SK-N-MC (cell line): ENCODE data around the gene SMAD6.

ENCODE experiments used
- DNase-seq: peaks from one replicate; pipeline ENCODE4 v3.0.0-alpha.2; 2011; ENCODE audit warnings: low read depth, low spot score
- H3K27ac ChIP-seq: fragments of 200-600 bp; sonication (generic); 2 replicates; pipeline ENCODE4 v1.5.1; 2016; ENCODE audit warnings: mixed run types
- H3K36me3 ChIP-seq: fragments of 200-600 bp; sonication (generic); 2 replicates; pipeline ENCODE4 v1.6.1; 2017; ENCODE audit warnings: antibody characterized with exemption, low read length, mixed read lengths; ENCODE audit not compliant: insufficient read depth
- H3K4me3 ChIP-seq: fragments of 200-600 bp; sonication (generic); 2 replicates; pipeline ENCODE4 v1.5.1; 2016
- H3K9ac ChIP-seq: fragments of 200-600 bp; sonication (generic); 2 replicates; pipeline ENCODE4 v1.8.0; 2017; ENCODE audit warnings: mixed run types, mixed read lengths; ENCODE audit not compliant: insufficient read length
- H3K9me3 ChIP-seq: fragments of 200-600 bp; sonication (generic); 2 replicates; pipeline ENCODE4 v1.6.1; 2017; ENCODE audit warnings: low read depth, mild to moderate bottlenecking, antibody characterized with exemption, low read length, moderate library complexity, mixed read lengths
- EZH2 ChIP-seq: fragments of 200-600 bp; sonication (generic); IDR thresholded peaks from one replicate; pipeline ENCODE4 v1.6.1; 2017; ENCODE audit warnings: antibody characterized with exemption
- FOXP2 ChIP-seq: optimal IDR thresholded peaks from 2 replicates; pipeline ENCODE3; 2011; ENCODE audit warnings: mild to moderate bottlenecking, moderate library complexity; ENCODE audit not compliant: insufficient read depth; ENCODE audit errors: extremely low read length, control extremely low read depth
- POLR2AphosphoS5 ChIP-seq: IDR thresholded peaks from 2 replicates; pipeline ENCODE4 v1.6.1; 2012; ENCODE audit warnings: mild to moderate bottlenecking, low read depth, low read length, borderline replicate concordance

Gene SMAD6

DNA sequence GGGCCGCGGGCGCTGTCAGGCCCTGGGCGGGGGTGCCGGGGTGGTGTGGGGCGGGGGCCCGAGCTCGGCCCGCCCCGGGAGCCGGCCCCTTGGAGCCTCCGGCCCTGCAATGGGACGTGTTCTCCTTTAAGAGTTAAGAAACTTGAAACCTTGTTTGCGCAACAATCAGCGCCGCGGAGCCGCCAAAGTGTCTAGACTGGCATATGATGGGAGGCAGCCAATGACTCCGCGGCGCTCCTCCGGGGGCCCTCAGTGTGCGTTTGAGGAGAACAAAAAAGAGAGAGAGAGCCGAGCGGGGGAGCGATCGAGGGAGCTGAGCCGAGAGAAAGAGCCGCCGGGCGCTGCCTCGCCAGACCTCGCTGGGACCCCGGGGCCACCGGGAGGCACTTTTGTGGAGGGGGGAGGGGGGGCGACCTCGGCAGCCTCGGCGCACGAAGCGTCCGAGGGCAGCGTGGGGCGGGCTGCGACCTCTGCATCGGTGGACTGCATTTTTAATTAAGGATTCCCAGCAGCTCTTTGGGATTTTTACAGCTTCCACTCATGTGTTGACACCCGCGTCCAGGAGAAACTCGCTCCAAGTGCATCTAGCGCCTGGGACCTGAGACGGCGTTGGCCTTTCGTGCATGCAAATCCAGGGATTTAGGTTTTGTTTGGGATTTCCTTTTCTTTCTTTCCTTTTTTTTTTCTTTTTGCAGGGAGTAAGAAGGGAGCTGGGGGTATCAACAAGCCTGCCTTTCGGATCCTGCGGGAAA is at the start of gene SMAD6:
TSS of gene SMAD6 (plus strand) at position 202 of the 752 bp plus-strand sequence. CDS start 1,023 bp downstream, outside the sequence.
- DNase-seq, result peak; percentile 99
- Histone ChIP-seq H3K27ac (peak within 1 kb of the TSS; percentile 93), H3K4me3 (peak within 1 kb of the TSS; percentile 97), H3K9me3 (no peaks in the 10 kb centered on the region), H3K9ac (peak within 1 kb of the TSS; percentile 87), H3K36me3 (no peaks in the 10 kb centered on the region)
- peak; percentile 96 for TF ChIP-seq POLR2AphosphoS5
- no peak for TF ChIP-seq EZH2

DNA sequence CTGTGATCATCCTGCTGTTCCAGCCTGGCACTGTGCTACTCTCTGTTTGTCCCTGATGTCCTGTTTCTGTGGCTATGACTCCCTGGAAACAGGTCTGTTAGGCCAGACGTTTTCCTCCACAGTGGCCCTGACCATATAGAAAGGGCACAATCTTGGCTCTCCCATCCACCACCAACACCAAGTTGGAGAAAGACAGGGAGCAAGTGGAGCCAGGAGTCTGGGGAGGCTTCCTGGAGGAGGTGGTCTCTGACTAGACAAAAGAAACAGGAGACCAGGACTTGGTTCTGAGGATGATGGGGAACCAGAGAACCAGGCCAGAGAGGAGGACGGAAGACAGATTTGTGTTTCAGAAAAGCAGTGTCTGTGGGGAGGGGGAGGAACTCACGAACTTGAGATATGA is 49.2 kb upstream of the SMAD6 start:
- Histone ChIP-seq H3K27ac (no peak overlapping the region), H3K4me3 (no peak overlapping the region), H3K9me3 (no peaks in the 10 kb centered on the region), H3K36me3 (no peaks in the 10 kb centered on the region), H3K9ac (no peak overlapping the region)
- DNase-seq, result no peak
- TF ChIP-seq POLR2AphosphoS5 (no peak), EZH2 (no peak), FOXP2 (no peak)

- DNase-seq, result no peak
- Histone ChIP-seq H3K27ac (no peak overlapping the region), H3K9me3 (no peaks in the 10 kb centered on the region), H3K36me3 (no peaks in the 10 kb centered on the region), H3K9ac (no peak overlapping the region), H3K4me3 (no peak overlapping the region)
- TF ChIP-seq FOXP2, result no peak
- no peak for TF ChIP-seq POLR2AphosphoS5
- no peak for TF ChIP-seq EZH2
These were observed 48.6 kb upstream of the SMAD6 start for GRCh38 chr15:66653398-66653797.

GRCh38 chr15:66653852-66654251 is 48.2 kb upstream of the SMAD6 start:
- H3K9ac ChIP-seq, result no peak overlapping the region
- no peaks in the 10 kb centered on the region for H3K9me3 ChIP-seq
- TF ChIP-seq FOXP2, result no peak
- no peak for TF ChIP-seq EZH2
- TF ChIP-seq POLR2AphosphoS5, result no peak
- no peak overlapping the region for H3K4me3 ChIP-seq
- H3K27ac ChIP-seq, result 0 out of 2 replicates have a peak overlapping the region, but pooled peaks have one; percentile 10
- H3K36me3 ChIP-seq, result no peaks in the 10 kb centered on the region
- no peak for DNase-seq

- DNase-seq, result no peak
- 0 out of 2 replicates have a peak overlapping the region, but pooled peaks have one; percentile 10 for H3K27ac ChIP-seq
- TF ChIP-seq POLR2AphosphoS5, result no peak
- TF ChIP-seq FOXP2, result no peak
- no peak for TF ChIP-seq EZH2
- no peak overlapping the region for H3K4me3 ChIP-seq
- no peak overlapping the region for H3K9ac ChIP-seq
- H3K9me3 ChIP-seq, result no peaks in the 10 kb centered on the region
- no peaks in the 10 kb centered on the region for H3K36me3 ChIP-seq
These were observed 47.7 kb upstream of the SMAD6 start for GRCh38 chr15:66654361-66654738.

DNA sequence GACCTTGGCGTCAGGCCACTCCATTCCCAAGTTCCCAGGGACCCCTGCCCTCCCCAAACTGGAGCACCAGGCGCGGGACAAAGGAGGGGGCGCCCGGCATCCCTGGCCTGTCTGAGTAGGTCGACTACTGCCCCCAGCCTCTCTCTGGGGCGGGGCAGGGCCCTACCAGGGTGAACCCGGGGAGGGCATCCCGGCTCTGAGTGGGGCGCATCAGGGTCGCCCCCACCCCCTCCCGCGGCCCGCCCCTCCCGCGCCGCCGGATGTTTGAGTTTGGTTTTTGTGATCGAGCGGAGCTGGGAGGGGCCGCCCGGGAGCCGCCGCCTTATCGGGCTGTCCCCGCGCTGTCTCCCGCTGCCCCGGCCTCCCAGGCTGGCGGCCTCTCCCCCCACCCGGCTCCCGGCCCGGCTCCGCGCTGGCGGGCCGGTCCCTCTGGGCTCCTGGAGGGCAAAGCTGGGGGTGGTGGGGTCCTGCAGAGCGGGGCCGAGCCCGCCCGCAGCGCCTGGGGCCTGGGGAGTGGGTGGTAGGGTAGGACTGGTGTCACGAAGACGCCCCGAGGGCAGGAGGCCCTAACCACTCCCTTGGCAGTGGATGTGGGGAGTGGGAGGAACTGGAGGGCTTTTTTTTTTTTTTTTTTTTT is 47.2 kb upstream of the SMAD6 start:
- H3K27ac ChIP-seq, result peak overlapping the region; percentile 46; the same call in 1 of the 2 replicates
- H3K9ac ChIP-seq, result no peak overlapping the region
- no peaks in the 10 kb centered on the region for H3K36me3 ChIP-seq
- DNase-seq, result no peak
- no peak overlapping the region for H3K4me3 ChIP-seq
- TF ChIP-seq POLR2AphosphoS5 (no peak), FOXP2 (no peak), EZH2 (no peak)
- H3K9me3 ChIP-seq, result no peaks in the 10 kb centered on the region

GRCh38 chr15:66655511-66655910 is 46.5 kb upstream of the SMAD6 start:
- H3K9ac ChIP-seq, result no peak overlapping the region
- no peaks in the 10 kb centered on the region for H3K9me3 ChIP-seq
- H3K36me3 ChIP-seq, result no peaks in the 10 kb centered on the region
- no peak overlapping the region for H3K4me3 ChIP-seq
- DNase-seq, result no peak
- no peak for TF ChIP-seq EZH2
- TF ChIP-seq POLR2AphosphoS5, result no peak
- no peak for TF ChIP-seq FOXP2
- peak overlapping the region; percentile 46; the same call in 1 of the 2 replicates for H3K27ac ChIP-seq

DNA sequence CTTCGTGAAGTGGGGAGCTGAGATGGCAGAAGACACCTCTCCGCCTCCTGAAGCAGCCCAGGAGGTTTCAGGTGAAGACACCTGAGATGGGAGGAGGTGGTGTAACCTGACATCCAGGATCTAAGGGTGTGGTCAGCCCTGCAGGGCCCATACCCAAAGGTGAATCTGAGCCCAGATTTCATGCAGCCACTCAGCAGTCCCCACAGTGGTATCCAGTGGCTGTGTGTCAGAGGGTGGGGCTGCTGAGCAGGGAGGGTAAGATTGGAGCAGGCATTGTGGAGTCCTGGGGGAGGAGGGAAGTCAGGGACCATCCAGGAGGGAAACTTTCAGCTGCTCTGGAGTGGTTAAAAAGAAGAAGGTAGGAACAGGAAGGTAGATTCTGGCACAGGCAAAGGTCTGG is 46.0 kb upstream of the SMAD6 start:
- no peak for DNase-seq
- Histone ChIP-seq H3K36me3 (no peaks in the 10 kb centered on the region), H3K27ac (0 out of 2 replicates have a peak overlapping the region, but pooled peaks have one; percentile 46), H3K9ac (no peak overlapping the region), H3K9me3 (no peaks in the 10 kb centered on the region), H3K4me3 (no peak overlapping the region)
- no peak for TF ChIP-seq FOXP2
- TF ChIP-seq POLR2AphosphoS5, result no peak
- TF ChIP-seq EZH2, result no peak
